Measurements from ENCODE around the gene XRN2. TPM values are rescaled to one million over a fixed set of nuclear protein-coding genes. Genes with fewer than 3 reads are reported as not detected.

Gene XRN2
- total and polyA plus RNA-seq, 2 donors (not counting 1 experiment from before 2014, with no cell fraction given) = 19.0 to 46.2 TPM

GRCh38 chr20:21286775-21287174, 16.4 kb upstream of the XRN2 start:
- H3K27me3 Mint-ChIP-seq = peaks cover 46% of the 10 kb centered on the region
- intact Hi-C loops (cut with micrococcal nuclease) = no loop called here

GRCh38 chr20:21288587-21289370, 14.4 kb upstream of the XRN2 start:
- WGBS (ENCODE audit: insufficient coverage) = 87% methylated on average over 13 of the region's 14 CpGs
- H3K27me3 Mint-ChIP-seq = peaks cover 47% of the 10 kb centered on the region
- ChIA-PET CTCF (no interaction called here), POLR2A (no interaction called here)
- Histone ChIP-seq H3K4me2 (replicated peaks; ENCODE audit: low read depth, low read length, poor library complexity, severe bottlenecking) (no peak overlapping the region), H3K9me3 (ENCODE audit: control extremely low read depth in 1 of 3, control insufficient read depth in 2 of 3, insufficient read depth in 1 of 3, low read length in 2 of 3) (peaks cover 0 to 2% (median 0%) of the 10 kb centered on the region in 3 donors), H4K20me1 (ENCODE audit: control insufficient read depth, insufficient read depth, low read length, poor library complexity, severe bottlenecking) (no peaks in the 10 kb centered on the region), H3K27me3 (replicated peaks in 1 of 4; ENCODE audit: control extremely low read depth in 1 of 4, control insufficient read depth in 3 of 4, insufficient read depth in 4 of 4, low read length in 3 of 4) (peaks cover 0 to 7% (median 0%) of the 10 kb centered on the region in 4 experiments), H3K9ac (ENCODE audit: low read length) (no peak overlapping the region), H3K4me1 (ENCODE audit: control insufficient read depth in 2 of 2, insufficient read depth in 2 of 2, low read length in 2 of 2) (no peaks in the 10 kb centered on the region), H2AFZ (ENCODE audit: insufficient read depth, low read depth, low read length, poor library complexity, severe bottlenecking) (no peak overlapping the region), H3K79me2 (ENCODE audit: control insufficient read depth, insufficient read depth, low read length) (no peaks in the 10 kb centered on the region), H3K27ac (ENCODE audit: low read length in 2 of 2) (no peak overlapping the region), H3K36me3 (replicated peaks in 1 of 2; ENCODE audit: control extremely low read depth in 1 of 2, control insufficient read depth in 1 of 2, extremely low read depth in 1 of 2, insufficient read depth in 2 of 2, low read length in 1 of 2) (no peaks in the 10 kb centered on the region), H3K4me3 (ENCODE audit: control extremely low read depth in 1 of 5, extremely low read depth in 1 of 5, insufficient read depth in 1 of 5, low read depth in 2 of 5, low read length in 4 of 5) (no peak overlapping the region)
- intact Hi-C loops (cut with micrococcal nuclease) = no loop called here
- no peak overlapping the region for H3K27ac Mint-ChIP-seq
- no peaks in the 10 kb centered on the region for H3K4me1 Mint-ChIP-seq
- ATAC-seq (ENCODE audit: low read depth) (no peak), DNase-seq (no peak)
- H3K9me3 Mint-ChIP-seq (ENCODE audit: insufficient read depth) = no peaks in the 10 kb centered on the region
- TF ChIP-seq, protein P1, sequence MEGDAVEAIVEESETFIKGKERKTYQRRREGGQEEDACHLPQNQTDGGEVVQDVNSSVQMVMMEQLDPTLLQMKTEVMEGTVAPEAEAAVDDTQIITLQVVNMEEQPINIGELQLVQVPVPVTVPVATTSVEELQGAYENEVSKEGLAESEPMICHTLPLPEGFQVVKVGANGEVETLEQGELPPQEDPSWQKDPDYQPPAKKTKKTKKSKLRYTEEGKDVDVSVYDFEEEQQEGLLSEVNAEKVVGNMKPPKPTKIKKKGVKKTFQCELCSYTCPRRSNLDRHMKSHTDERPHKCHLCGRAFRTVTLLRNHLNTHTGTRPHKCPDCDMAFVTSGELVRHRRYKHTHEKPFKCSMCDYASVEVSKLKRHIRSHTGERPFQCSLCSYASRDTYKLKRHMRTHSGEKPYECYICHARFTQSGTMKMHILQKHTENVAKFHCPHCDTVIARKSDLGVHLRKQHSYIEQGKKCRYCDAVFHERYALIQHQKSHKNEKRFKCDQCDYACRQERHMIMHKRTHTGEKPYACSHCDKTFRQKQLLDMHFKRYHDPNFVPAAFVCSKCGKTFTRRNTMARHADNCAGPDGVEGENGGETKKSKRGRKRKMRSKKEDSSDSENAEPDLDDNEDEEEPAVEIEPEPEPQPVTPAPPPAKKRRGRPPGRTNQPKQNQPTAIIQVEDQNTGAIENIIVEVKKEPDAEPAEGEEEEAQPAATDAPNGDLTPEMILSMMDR (IDR thresholded peaks at IDR 0.05) = no peak
- no peak overlapping the region for H3K4me3 Mint-ChIP-seq

More at GRCh38 chr20:21286775-21287174, 16.4 kb upstream of the XRN2 start:
- Histone ChIP-seq H4K20me1 (ENCODE audit: control insufficient read depth, insufficient read depth, low read length, poor library complexity, severe bottlenecking) (no peaks in the 10 kb centered on the region), H3K79me2 (ENCODE audit: control insufficient read depth, insufficient read depth, low read length) (no peaks in the 10 kb centered on the region), H3K4me1 (ENCODE audit: control insufficient read depth in 2 of 2, insufficient read depth in 2 of 2, low read length in 2 of 2) (no peaks in the 10 kb centered on the region), H3K27me3 (replicated peaks in 1 of 4; ENCODE audit: control extremely low read depth in 1 of 4, control insufficient read depth in 3 of 4, insufficient read depth in 4 of 4, low read length in 3 of 4) (peaks cover 0 to 7% (median 0%) of the 10 kb centered on the region in 4 experiments), H3K9ac (ENCODE audit: low read length) (no peak overlapping the region), H3K9me3 (ENCODE audit: control extremely low read depth in 1 of 3, control insufficient read depth in 2 of 3, insufficient read depth in 1 of 3, low read length in 2 of 3) (peaks cover 0 to 2% (median 0%) of the 10 kb centered on the region in 3 donors), H3K4me3 (ENCODE audit: control extremely low read depth in 1 of 5, extremely low read depth in 1 of 5, insufficient read depth in 1 of 5, low read depth in 2 of 5, low read length in 4 of 5) (no peak overlapping the region), H3K27ac (ENCODE audit: low read length in 2 of 2) (no peak overlapping the region), H3K36me3 (replicated peaks in 1 of 2; ENCODE audit: control extremely low read depth in 1 of 2, control insufficient read depth in 1 of 2, extremely low read depth in 1 of 2, insufficient read depth in 2 of 2, low read length in 1 of 2) (no peaks in the 10 kb centered on the region), H2AFZ (ENCODE audit: insufficient read depth, low read depth, low read length, poor library complexity, severe bottlenecking) (no peak overlapping the region), H3K4me2 (replicated peaks; ENCODE audit: low read depth, low read length, poor library complexity, severe bottlenecking) (no peak overlapping the region)
- Mint-ChIP-seq H3K4me1 (no peaks in the 10 kb centered on the region), H3K9me3 (ENCODE audit: insufficient read depth) (peaks cover 3% of the 10 kb centered on the region), H3K27ac (no peak overlapping the region), H3K4me3 (no peak overlapping the region)
- no peak for DNase-seq
- no peak for TF ChIP-seq EZH2 (IDR thresholded peaks at IDR 0.05; ENCODE audit: borderline replicate concordance, insufficient read depth, low read depth, low read length, poor library complexity, severe bottlenecking)
- TF ChIP-seq, protein P1 (IDR thresholded peaks at IDR 0.05) = no peak
- ChIA-PET CTCF (no interaction called here), POLR2A (no interaction called here)
- WGBS (ENCODE audit: insufficient coverage) = 46% methylated on average over 1 of the region's 4 CpGs
- ATAC-seq (ENCODE audit: low read depth) = no peak
